NCI-H2081 (cell line): ENCODE measurements around the gene POM121L2.
"Not testable (repeated sequence)": the region's sequence is repeated elsewhere in the genome, so short reads cannot be mapped to it uniquely, and the experiment has no call there.

Source experiments
- DNase-seq, 2 experiments: peaks; one replicate each; lab custom pipeline; 2025; lab: John Stamatoyannopoulos, UW

The POM121L2 gene

DNA sequence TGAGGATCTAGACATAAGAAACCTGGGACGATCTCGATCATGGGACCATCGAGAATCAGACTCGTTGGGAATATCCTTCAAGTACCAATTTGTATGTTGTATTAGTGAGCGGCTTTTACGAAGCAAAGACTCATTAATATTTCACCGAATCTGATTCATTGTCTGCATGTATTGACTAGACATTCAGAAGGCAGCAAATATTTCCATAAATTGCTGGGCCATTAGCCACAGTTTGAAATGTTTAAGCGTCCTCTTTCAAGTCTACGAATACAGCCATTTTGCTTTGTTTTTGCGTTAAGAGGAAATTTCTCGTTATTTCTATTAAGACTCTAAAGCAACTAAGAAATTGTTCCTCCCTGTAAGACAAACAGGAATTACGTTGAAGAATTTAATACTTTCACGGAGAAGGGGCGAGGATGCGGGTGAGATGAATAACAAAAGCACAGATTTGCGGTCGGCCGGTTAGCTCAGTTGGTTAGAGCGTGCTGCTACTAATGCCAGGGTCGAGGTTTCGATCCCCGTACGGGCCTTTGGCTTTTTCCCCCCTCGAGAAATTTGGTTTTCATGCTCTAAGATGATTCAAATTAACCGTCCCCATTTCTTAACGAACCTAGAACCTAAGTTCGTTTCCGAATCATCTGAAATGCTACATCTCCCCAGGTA lies 18.5 kb downstream of the POM121L2 start:
- no peak for DNase-seq

DNA sequence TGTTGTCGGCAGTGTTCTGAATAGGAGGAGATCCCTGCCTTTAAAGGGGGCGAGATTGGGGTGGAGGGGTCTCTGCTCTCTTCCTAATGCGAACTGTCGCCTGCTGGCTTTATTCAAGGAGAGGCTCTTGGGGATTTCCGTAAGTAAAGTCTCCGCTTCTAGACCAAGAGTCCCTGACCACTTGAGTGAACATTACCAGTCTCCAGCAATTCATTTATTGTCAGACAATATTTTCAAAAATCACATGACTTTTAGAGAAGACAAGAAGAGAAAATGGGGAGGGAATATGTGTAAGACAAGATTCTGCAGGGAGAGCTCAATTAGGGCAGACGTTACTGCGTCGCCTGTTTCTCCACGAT lies 21.2 kb downstream of the POM121L2 start:
- no peak for DNase-seq

DNA sequence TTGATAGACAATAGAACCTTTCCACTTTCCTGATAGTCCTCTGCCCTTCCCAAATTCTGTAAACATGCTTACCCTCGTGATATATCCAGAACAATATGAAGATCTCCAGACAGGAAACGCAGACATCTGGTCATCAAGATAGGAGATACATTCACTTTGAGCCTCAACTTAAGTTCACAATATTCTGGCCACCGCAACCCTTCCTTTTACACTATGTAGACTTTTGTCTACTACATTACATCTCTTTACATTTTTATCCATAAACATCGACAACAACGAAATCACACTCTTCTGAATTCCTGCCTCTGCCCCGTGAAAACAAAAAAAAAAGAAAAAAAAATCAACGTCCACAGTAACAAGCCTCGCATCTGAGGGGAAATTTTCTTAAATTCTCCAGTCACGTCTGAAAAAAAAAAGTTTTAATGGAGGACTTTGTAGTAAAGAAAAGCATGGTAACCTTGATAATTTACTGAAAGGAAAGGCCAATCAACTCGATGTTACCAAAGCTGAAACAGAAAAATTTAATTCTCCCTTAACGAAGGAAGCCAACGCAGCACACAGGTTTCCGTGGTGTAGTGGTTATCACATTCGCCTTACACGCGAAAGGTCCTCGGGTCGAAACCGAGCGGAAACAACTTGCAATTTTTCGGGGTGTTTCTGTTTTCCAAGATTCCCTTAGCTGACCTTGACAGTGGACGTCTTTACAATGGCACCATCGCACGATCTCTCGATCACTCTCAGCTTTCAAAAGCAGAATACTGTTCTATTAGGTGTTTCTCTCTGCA lies 21.8 kb downstream of the POM121L2 start:
- DNase-seq, result no peak

DNA sequence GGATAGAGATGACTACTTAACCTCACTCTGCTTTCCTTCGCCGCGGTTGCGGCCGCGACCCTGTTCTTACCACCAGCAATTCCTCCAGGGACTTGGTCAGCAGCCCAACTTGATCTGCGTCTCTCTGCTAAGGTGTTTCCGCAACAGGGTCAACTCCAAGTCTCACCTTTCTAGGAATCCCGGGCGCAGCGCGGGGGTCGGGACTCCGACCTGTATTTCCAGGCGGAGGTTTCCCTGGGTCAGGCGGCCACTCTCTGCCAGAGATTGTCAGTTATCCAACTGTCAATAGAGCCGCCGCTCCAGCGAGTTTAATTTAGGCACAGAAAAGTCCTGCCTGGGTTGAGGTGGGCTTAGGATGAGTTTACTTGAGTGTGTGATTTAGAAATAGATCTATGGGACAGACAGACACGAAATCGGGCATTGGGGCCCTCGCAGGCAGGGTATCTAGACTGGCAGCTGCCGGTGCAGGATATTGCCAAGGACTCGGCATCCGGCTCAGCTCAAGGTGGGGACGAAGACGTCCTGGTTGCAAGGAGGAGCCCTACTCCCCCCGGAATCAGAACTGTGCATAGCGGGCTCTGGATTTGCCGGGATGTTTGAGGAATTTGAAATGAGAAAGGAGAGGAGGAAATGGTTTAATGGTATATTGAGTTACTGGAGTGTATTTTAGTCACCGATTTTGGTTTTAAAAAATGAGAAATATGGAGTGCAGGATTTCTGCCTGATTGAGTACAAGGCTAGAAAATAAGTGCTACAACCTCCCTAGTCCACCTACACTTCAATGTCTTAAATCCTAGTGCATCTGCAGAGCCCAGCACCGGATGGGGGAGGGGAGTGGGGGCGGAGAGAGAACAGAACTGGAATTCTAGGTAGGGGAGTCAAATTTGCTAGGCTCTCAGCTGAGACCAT lies 23.7 kb downstream of the POM121L2 start:
- peak in 1 of 2 experiments; percentile 36 for DNase-seq

DNA sequence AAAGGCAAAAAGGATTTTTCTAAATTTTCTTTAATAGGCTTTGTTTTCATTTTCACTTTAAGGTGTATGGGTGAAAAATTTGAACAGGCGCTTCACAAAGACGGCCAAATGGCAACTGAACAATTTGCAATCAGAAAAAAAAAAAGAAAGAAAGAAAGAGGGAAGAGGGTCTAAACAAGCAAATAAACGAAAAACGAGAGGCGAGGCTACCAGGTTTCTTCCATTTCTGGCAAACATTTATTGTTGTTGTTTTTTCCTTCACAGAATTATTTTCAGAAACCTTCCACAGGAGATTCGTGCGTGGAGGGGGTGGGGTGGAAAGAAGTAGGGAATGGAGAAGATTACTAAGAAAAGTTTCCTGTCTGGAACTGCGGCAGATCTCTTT lies 24.3 kb downstream of the POM121L2 start:
- no peak for DNase-seq

DNA sequence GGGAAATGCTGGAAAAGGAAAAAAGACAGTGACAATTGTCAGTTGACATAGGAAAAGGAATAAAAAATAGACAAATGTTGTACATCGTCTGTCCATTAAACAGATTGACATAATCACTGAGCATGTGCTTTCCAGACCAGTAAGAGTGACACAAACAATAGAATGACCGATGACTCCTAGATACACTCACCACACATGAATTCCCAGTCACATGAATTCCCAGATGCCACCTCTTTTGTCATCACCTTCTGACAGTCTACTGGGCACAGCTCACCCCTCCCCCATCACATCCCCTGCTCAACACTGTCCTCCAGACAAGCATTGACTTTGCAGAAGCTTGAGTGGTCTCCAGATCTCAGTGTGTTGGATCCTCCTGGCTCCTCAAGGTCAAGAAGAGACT lies 25.9 kb downstream of the POM121L2 start:
- DNase-seq, result no peak

DNA sequence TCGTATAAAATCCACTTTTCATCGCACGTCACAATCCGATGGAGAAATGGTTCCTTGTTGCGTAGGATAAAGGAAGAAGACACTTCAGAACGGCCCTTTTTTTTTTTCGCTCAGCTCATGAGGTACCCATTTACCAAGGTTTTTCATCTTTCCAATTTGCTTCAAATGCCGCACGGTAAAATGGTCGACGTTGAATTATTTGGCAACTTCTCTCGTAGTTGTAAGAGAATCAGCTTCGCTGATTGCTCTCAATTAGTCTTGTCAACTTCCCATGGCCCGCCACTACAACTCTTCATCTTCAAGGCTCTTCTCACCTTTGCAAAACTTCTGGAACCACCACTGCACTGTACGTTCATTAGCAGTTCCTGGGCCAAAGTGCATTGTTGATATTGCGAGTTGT lies 28.8 kb downstream of the POM121L2 start:
- no peak for DNase-seq

DNA sequence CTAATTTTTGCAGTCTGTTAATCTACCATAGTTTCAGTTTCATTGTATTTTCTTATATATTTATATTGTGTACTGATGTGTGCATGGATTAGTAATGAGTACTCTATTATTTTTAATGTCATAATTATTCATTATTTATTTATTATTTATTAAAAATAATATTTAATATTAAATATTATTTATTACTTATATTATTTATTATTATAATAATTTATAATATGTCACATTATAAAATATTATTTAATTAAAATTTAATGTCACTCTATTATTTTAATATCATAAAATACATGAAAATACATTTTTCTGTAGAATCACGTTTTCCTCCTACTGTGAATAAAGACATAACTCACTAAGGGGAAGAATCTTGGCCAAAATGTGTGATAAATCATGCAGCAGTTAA lies 30.5 kb downstream of the POM121L2 start:
- no peak for DNase-seq

DNA sequence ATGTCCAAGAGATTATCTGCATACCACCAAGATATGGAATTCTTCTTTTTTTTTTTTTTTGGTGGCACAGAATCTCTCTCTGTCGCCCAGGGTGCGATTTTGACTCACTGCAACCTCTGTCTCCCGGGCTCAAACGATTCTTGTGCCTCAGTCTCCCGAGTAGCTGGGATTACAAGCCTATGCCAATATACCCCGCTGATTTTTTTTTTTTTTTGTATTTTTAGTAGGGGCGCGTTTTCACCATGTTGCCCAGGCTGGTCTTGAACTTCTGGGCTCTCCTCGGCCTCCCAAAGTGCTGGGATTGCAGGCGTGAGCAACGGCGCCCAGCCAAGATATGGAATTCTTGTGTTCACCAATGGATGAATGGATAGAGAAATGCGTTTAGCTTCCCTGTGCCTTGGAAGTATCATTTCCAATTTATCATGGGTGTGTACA lies 31.0 kb downstream of the POM121L2 start:
- peak; percentile 41 to 54 for DNase-seq

DNA sequence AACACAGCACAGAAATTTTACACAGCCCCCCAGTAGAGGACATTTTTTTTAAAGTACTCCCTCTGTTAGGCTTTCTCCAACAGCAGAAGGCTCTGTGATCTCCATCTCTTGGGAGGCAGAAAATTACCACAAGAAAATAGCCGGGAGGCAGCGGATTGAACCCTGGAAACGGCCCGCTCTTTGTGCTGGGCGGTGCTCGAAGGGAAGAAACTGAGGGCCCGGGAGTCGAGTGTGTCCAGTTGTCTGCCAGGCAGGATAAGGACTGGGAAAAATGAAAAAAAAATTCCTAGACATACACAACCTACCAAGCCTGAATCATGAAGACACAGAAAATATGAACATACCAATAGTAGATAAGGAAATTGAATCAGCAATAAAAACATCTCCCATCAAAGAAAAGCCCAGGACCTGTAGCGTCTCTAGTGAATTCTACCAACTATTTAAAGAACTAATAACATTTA lies 31.5 kb downstream of the POM121L2 start:
- peak; percentile 33 to 56 for DNase-seq

DNA sequence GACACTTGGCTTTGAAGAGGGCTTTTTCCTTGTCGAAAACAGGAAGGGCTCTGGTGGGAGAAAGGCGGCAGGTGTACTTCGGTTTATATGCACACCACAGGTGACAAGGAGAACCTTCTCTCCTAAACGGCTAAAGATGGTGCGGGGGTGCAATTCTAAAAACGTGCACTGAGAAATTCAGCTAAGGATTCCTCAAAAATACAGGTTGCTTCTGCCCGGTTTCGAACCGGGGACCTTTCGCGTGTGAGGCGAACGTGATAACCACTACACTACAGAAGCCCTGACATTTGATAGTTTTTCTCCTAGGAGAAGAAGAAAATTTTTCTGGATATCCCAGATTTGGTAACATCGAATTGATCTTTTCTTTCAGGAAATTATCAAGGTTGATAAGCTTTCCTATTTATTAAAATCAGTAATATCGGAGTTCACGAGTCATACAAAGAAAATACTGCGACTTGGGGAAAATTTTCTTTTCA lies 32.0 kb downstream of the POM121L2 start:
- peak; percentile 59 to 73 for DNase-seq

DNA sequence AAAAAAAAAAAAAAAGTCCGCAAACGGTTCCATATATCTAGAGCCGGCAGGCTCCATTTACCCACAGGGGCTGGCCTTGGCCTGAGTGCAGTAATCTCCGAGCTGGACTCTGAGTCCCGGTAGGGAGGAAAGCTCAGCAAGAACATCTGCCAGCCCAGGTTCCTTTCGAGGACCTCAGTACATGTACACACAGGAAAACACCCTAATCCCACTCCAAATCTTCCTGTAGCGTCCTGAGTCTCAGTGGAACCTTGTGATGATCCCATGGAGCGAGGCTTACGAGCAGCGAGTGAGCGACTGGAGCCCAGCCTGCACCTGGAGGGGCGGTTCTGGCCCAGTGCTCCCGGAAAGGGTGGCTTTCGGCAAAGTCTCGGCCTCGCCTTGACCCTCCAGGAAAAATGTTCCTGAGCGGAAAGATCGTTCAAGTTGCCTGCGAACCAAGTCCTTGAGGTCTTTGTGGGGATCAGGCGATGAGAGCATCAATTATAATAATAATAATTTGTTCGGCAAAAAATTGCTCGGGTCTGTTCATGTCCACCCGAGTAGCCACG lies 32.5 kb downstream of the POM121L2 start:
- DNase-seq, result peak in 1 of 2 experiments; percentile 38

DNA sequence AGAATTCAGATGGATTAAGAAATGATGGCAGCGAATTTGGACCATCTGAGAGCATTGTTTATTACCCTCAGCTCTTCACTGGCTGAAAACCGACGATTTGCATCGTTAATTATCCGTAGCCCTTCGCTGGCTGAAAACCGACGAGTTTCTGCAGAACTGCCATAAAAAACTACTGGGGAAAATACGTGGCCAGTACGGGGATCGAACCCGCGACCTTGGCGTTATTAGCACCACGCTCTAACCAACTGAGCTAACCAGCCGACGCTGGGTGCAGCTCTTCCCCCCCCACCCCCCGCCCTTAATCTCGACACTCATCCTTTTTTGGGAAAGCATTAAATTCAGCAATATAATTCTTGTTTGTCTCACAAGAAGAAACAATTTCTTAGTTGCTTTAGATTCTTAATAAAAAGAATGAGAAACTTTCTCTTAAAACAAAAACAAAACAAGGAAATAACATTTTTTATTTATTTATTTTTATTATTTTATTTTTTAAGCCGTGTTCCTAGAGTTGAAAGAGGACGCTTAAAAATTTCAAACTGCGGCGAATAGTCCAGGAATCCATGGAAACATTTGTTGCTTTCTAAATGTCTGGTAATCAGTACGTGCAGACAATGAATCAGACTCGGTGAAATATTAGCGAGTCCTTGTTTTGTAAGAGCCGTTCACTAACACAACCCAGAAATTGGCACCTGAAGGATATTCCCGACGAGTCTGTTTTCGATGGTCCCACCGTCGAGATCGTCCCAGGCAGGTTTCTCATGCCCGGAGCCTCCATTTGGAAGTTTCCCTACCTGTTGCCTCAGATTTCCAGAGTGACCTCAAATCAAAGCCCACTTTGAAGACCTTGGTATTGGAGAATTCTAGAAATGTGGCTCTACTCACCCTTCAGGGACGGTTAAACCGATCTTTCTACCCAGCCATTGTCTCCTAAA lies 36.8 kb downstream of the POM121L2 start:
- DNase-seq, result peak; percentile 44

DNA sequence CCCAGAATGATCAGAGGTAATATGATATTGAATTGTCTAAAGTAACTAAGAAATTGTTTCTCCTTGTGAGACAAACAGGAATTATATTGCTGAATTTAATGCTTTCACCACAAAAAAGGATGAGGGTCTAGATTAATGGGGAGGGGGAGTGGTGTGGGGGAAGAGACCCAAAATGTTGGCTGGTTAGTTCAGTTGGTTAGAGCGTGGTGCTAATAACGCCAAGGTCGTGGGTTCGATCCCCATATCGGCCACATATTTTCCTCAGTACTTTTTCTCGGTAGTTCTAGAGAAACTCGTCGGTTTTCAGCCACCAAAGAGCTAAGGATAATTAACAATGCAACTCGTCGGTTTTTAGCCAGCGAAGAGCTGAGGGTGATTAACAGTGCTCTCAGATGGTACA lies 38.3 kb downstream of the POM121L2 start:
- DNase-seq, result no peak

DNA sequence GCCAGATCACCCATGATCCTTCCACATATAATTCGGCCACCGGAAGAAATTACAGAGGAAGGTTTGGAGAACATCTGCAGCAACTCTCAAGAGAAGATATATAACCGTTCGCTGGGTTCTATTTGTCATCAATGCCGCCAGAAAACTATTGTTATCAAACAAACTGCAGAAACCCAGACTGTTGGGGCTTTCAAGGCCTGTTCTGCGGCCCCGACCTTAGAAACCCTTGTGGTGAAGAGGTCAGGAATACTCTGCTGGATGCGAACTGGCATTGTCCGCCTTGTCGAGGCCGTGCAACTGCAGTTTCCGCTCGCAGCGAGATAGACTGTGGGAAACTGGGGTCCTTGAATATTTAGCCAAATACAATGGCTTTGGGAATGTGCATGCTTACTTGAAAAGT lies 43.3 kb downstream of the POM121L2 start:
- no peak for DNase-seq

DNA sequence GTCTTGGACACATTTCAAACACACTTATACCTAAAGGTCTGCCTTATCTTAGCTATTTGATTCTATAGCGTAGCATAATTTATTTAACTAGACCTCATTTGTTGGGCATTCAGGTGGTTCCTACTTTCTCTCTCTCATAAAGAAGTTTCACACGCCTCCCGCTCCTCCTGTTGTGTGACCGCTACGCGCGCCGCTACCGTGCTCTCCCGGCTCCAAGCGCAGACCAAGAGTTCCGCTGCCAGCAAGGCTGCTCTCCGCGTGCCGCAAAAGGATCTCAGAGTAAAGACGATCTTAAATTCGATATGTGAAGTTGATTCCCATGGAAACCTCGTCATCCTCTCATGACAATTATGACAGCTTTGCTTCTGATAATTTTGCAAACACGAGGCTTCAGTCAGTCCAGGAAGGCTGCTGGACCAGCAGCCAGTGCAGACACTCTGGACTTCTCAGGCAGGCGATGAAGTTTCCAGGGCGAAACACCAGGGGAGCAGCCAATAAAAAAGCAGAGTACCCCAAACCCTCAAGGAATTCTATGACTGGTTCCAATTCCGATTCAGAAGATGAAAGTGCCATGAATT lies 44.1 kb downstream of the POM121L2 start:
- DNase-seq, result no peak

DNA sequence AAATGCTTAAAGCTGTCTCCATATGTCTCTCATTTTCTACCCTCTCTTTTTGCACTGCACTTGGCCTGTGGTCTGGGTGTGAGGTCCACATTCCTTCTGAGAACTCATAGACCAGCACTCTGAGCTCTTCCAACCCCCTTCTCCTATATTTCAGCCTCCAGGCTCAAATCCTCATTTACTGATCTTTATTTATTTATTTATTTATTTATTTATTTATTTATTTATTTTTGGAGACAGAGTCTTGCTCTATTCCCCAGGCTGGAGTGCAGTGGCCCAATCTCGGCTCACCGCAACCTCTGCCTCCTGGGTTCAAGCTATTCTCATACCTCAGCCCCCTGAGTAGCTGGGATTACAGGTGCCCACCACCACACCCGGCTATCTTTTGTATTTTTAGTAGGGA lies 45.1 kb downstream of the POM121L2 start:
- DNase-seq, result not testable (repeated sequence)

DNA sequence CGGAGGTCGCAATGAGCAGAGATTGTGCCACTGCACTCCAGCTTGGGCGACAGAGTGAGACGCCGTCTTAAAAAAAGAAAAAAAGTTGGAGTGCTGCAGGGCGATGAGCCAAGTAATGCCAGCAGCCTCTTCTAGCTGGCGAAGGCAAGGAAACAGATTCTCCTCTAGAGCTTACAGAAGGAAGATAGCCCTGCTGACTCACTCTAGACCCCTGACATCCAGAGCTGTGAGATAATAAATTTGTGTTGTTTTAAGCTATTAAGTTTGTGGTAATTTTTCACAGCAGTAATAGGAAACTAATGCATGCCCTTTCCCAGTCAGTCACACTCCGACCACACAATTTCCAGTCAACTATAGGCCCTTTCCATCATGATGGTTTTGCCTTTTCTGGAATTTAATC lies 48.2 kb downstream of the POM121L2 start:
- DNase-seq, result no peak

DNA sequence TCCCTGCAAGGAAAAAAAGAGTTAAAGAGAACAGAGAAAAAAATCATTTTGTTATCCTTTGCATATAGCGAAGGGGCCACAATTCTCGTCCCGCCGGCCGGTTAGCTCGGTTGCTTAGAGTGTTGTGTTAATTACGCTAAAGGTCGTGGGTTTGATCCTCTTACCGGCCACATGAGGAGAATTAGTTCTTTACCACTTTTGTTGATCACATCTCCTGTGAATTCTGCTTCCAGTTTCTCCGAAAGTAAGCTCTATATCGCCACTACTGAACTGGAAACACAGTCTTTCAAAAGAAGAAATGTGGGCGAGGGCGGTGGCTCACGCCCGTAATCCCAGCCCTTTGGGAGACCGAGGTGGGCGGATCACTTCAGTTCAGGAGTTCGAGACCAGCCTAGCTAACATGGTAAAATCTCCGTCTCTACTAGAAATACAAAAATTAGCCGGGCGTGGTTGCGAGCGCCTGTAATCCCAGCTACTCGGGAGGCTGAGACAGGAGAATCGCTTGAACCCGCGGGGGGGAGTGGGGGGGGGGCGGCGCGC lies 51.2 kb downstream of the POM121L2 start:
- DNase-seq, result no peak

DNA sequence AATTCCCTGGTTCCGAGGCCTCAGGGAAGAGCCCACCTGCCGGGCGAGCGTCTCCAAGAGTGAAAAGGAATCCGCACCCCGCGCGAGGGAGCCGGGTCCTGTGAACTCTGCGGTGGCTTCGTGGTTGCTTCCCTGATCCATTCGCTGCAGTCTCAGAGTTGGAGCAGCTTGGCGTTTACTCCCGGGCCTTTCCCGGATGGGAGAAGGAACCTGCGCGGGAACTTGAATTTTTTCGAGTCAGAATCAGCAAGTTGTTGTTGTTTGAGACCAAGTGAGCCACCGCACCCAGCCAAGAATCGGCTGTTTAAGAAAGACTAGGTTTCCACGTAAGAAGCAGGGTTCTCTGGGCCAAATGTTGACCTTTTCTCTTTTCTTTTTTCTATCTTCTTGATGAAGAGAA lies 51.7 kb downstream of the POM121L2 start:
- DNase-seq, result no peak
